H1 (cell line): ENCODE measurements around the gene CLASP2.

ENCODE experiments used
- BACH1 ChIP-seq: IDR thresholded peaks from 2 replicates; pipeline ENCODE4 v1.6.1; 2012; ENCODE audit warnings: low read length, improper control_type of control experiment
- CEBPB ChIP-seq: IDR thresholded peaks from 2 replicates; pipeline ENCODE4 v1.6.1; 2012; ENCODE audit warnings: low read depth, low read length
- EGR1 ChIP-seq: IDR thresholded peaks from 2 replicates; pipeline ENCODE4 v1.6.1; 2011; ENCODE audit warnings: low read depth, low read length, borderline replicate concordance
- HDAC6 ChIP-seq: IDR thresholded peaks from one replicate; pipeline ENCODE4 v1.7.1; 2012; ENCODE audit warnings: low read depth, mild to moderate bottlenecking, inconsistent platforms, low read length, moderate library complexity
- POLR2A ChIP-seq, 2 experiments: IDR thresholded peaks; 1 replicate in 1 of 2; 2 replicates in 1 of 2; pipeline ENCODE4 v1.6.1; 2011; ENCODE audit warnings: low read depth in 2 of 2, low read length in 2 of 2, mild to moderate bottlenecking in 2 of 2; ENCODE audit errors: control extremely low read depth in 1 of 2
- RFX5 ChIP-seq: IDR thresholded peaks from 2 replicates; pipeline ENCODE4 v1.6.1; 2011; ENCODE audit warnings: low read depth, low read length, improper control_type of control experiment, borderline replicate concordance
- TF ChIP-seq, protein P1 (sequence below), 3 experiments: IDR thresholded peaks; 1 replicate in 2 of 3; 2 replicates in 1 of 3; pipeline versions ENCODE4 v1.5.1 to v1.6.1; 2011; ENCODE audit warnings: low read length in 3 of 3, mild to moderate bottlenecking in 3 of 3, inconsistent platforms in 2 of 3, low read depth in 1 of 3, moderate library complexity in 1 of 3; ENCODE audit not compliant: insufficient read depth in 1 of 3; ENCODE audit errors: control extremely low read depth in 1 of 3

DNA sequence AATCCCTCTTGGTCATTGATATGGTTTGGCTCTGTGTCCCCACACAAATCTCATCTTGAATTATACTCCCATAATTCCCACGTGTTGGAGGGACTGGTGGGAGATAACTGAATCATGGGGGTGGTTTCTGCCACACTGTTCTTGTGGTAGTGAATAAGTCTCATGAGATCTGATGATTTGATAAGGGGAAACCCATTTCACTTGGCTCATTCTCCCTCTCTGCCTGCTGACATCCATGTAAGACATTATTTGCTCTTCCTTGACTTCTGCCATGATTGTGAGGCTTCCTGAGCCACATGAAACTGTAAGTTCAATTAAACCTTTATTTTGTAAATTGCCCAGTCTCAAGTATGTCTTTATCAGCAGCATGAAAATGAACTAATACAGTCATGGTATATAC is 171.0 kb downstream of the CLASP2 start:
- no peak for TF ChIP-seq POLR2A (IDR thresholded peaks at IDR 0.05; ENCODE audit: control extremely low read depth in 1 of 2, low read depth in 2 of 2, low read length in 2 of 2)
- TF ChIP-seq, protein P1, sequence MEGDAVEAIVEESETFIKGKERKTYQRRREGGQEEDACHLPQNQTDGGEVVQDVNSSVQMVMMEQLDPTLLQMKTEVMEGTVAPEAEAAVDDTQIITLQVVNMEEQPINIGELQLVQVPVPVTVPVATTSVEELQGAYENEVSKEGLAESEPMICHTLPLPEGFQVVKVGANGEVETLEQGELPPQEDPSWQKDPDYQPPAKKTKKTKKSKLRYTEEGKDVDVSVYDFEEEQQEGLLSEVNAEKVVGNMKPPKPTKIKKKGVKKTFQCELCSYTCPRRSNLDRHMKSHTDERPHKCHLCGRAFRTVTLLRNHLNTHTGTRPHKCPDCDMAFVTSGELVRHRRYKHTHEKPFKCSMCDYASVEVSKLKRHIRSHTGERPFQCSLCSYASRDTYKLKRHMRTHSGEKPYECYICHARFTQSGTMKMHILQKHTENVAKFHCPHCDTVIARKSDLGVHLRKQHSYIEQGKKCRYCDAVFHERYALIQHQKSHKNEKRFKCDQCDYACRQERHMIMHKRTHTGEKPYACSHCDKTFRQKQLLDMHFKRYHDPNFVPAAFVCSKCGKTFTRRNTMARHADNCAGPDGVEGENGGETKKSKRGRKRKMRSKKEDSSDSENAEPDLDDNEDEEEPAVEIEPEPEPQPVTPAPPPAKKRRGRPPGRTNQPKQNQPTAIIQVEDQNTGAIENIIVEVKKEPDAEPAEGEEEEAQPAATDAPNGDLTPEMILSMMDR (IDR thresholded peaks at IDR 0.05; ENCODE audit: control extremely low read depth in 1 of 3, insufficient read depth in 1 of 3, low read depth in 1 of 3, low read length in 3 of 3) = no peak
- TF ChIP-seq RFX5 = no peak
- TF ChIP-seq BACH1 = no peak
- no peak for TF ChIP-seq CEBPB
- no peak for TF ChIP-seq EGR1
- TF ChIP-seq HDAC6 = no peak
